ENCODE data around the gene MAP4. TPM values are rescaled to one million over a fixed set of nuclear protein-coding genes. Genes with fewer than 3 reads are reported as not detected.

The MAP4 gene
- total RNA-seq, 1 experiment from 2014 or later, result 108 TPM

GRCh38 chr3:47895241-47895640 is 121.0 kb downstream of the MAP4 start:
- Histone ChIP-seq H3F3A (ENCODE audit: low read length, unreplicated experiment) (no peaks in the 10 kb centered on the region), H3K4me3 (ENCODE audit: low read length) (no peak overlapping the region), H3K9me3 (ENCODE audit: low read length) (no peaks in the 10 kb centered on the region), H4K20me1 (ENCODE audit: low read length) (no peaks in the 10 kb centered on the region), H3K9ac (ENCODE audit: low read length) (no peak overlapping the region), H2AFZ (ENCODE audit: low read length) (no peak overlapping the region), H3K36me3 (ENCODE audit: low read depth, low read length) (peaks cover 14% of the 10 kb centered on the region), H3K27ac (ENCODE audit: low read length) (no peak overlapping the region), H3K27me3 (ENCODE audit: low read length) (no peaks in the 10 kb centered on the region), H3K79me2 (ENCODE audit: low read length) (no peaks in the 10 kb centered on the region), H3K9me2 (replicated peaks; ENCODE audit: low read length) (no peaks in the 10 kb centered on the region), H3K4me1 (ENCODE audit: insufficient read depth, low read length) (no peaks in the 10 kb centered on the region), H3K4me2 (ENCODE audit: low read length) (no peak overlapping the region)
- no TSS peak for BruUV-seq (replicated peaks)
- ChIA-PET CTCF (no interaction called here), POLR2A (ENCODE audit: unreplicated experiment) (no interaction called here)
- no peak for DNase-seq
- no peak for ATAC-seq
- TF ChIP-seq CTCF (conservative IDR thresholded peaks at IDR 0.05; ENCODE audit: low read depth, low read length), result no peak
- no peak for TF ChIP-seq EZH2 (IDR thresholded peaks at IDR 0.05; ENCODE audit: low read length, unreplicated experiment)
- no peak for TF ChIP-seq EZH2phosphoT487 (IDR thresholded peaks at IDR 0.05; ENCODE audit: borderline replicate concordance, low read length)
- intact Hi-C loops (cut with micrococcal nuclease), result no loop called here

- no peaks in the 10 kb centered on the region for H3K9me2 ChIP-seq (replicated peaks; ENCODE audit: low read length)
- no peak overlapping the region for H3K27ac ChIP-seq (ENCODE audit: low read length)
- H2AFZ ChIP-seq (ENCODE audit: low read length), result no peak overlapping the region
- POLR2A ChIA-PET (ENCODE audit: unreplicated experiment), result no interaction called here
- no peaks in the 10 kb centered on the region for H3K79me2 ChIP-seq (ENCODE audit: low read length)
- no peaks in the 10 kb centered on the region for H3K4me1 ChIP-seq (ENCODE audit: insufficient read depth, low read length)
- H3K36me3 ChIP-seq (ENCODE audit: low read depth, low read length), result peaks cover 24% of the 10 kb centered on the region
- no peaks in the 10 kb centered on the region for H4K20me1 ChIP-seq (ENCODE audit: low read length)
- CTCF ChIA-PET, result interaction anchor here (0.6 kb wide), 1 partner anchor 22 kb away, joined by 3 read pairs; no protein-coding TSS in a partner anchor
- H3K9me3 ChIP-seq (ENCODE audit: low read length), result no peaks in the 10 kb centered on the region
- DNase-seq, result no peak
- no peak overlapping the region for H3K4me3 ChIP-seq (ENCODE audit: low read length)
- H3K9ac ChIP-seq (ENCODE audit: low read length), result no peak overlapping the region
- H3K27me3 ChIP-seq (ENCODE audit: low read length), result no peaks in the 10 kb centered on the region
- no peak overlapping the region for H3K4me2 ChIP-seq (ENCODE audit: low read length)
- ATAC-seq, result no peak
- intact Hi-C loops (cut with micrococcal nuclease), result no loop called here
- H3F3A ChIP-seq (ENCODE audit: low read length, unreplicated experiment), result no peaks in the 10 kb centered on the region
- no peak for TF ChIP-seq EZH2 (IDR thresholded peaks at IDR 0.05; ENCODE audit: low read length, unreplicated experiment)
- no peak for TF ChIP-seq EZH2phosphoT487 (IDR thresholded peaks at IDR 0.05; ENCODE audit: borderline replicate concordance, low read length)
- TF ChIP-seq CTCF (conservative IDR thresholded peaks at IDR 0.05; ENCODE audit: low read depth, low read length), result no peak
- TSS peak; percentile 5 for BruUV-seq (replicated peaks)
Observed at GRCh38 chr3:47892286-47893040, 123.8 kb downstream of the MAP4 start.

- no peaks in the 10 kb centered on the region for H4K20me1 ChIP-seq (ENCODE audit: low read length)
- H3K4me2 ChIP-seq (ENCODE audit: low read length), result no peak overlapping the region
- H3K36me3 ChIP-seq (ENCODE audit: low read depth, low read length), result peaks cover 24% of the 10 kb centered on the region
- DNase-seq (no peak), ATAC-seq (no peak)
- H3K9ac ChIP-seq (ENCODE audit: low read length), result no peak overlapping the region
- BruUV-seq (replicated peaks), result no TSS peak
- H3K79me2 ChIP-seq (ENCODE audit: low read length), result no peaks in the 10 kb centered on the region
- no peak overlapping the region for H3K27ac ChIP-seq (ENCODE audit: low read length)
- no peaks in the 10 kb centered on the region for H3F3A ChIP-seq (ENCODE audit: low read length, unreplicated experiment)
- no peaks in the 10 kb centered on the region for H3K9me3 ChIP-seq (ENCODE audit: low read length)
- TF ChIP-seq EZH2 (IDR thresholded peaks at IDR 0.05; ENCODE audit: low read length, unreplicated experiment), result no peak
- no peak for TF ChIP-seq CTCF (conservative IDR thresholded peaks at IDR 0.05; ENCODE audit: low read depth, low read length)
- TF ChIP-seq EZH2phosphoT487 (IDR thresholded peaks at IDR 0.05; ENCODE audit: borderline replicate concordance, low read length), result no peak
- H3K4me3 ChIP-seq (ENCODE audit: low read length), result no peak overlapping the region
- no peak overlapping the region for H2AFZ ChIP-seq (ENCODE audit: low read length)
- H3K4me1 ChIP-seq (ENCODE audit: insufficient read depth, low read length), result no peaks in the 10 kb centered on the region
- no peaks in the 10 kb centered on the region for H3K9me2 ChIP-seq (replicated peaks; ENCODE audit: low read length)
- ChIA-PET CTCF (interaction anchor here (0.6 kb wide), 1 partner anchor 23 kb away, joined by 3 read pairs; no protein-coding TSS in a partner anchor), POLR2A (ENCODE audit: unreplicated experiment) (no interaction called here)
- intact Hi-C loops (cut with micrococcal nuclease), result no loop called here
- no peaks in the 10 kb centered on the region for H3K27me3 ChIP-seq (ENCODE audit: low read length)
Observed at GRCh38 chr3:47891613-47892005, 124.6 kb downstream of the MAP4 start.

Data from PC-3 (cell line).